Activated B cell treated with CpG ODN at 0.5 μM for 24 hours (primary cell): ENCODE data around the gene LAYN. TPM values are rescaled to one million over a fixed set of nuclear protein-coding genes. Genes with fewer than 3 reads are reported as not detected.

Source experiments
- ATAC-seq: fragments of 200-7000 bp; cut with Tn5 transposase; one replicate; pipeline ENCODE4 v1.10.0; 2021; ENCODE audit warnings: low read depth, mild to moderate bottlenecking, moderate library complexity
- CTCF ChIA-PET: fragments of 350-600 bp; sonication (Branson Sonifier 250); formaldehyde crosslinking; loops from one replicate; lab custom pipeline; 2021; ENCODE audit warnings: antibody characterized with exemption; lab: Charles Lee
- POLR2A ChIA-PET: fragments of 350-600 bp; sonication (Branson Sonifier 250); formaldehyde crosslinking; loops from one replicate; lab custom pipeline; 2021; ENCODE audit warnings: antibody characterized with exemption; lab: Charles Lee
- DNase-seq: peaks from one replicate; pipeline ENCODE4 v3.0.0; 2022
- H3K27ac Mint-ChIP-seq: one replicate; pipeline ENCODE4 v1.8.0; 2020; ENCODE audit warnings: mixed read lengths
- H3K27me3 Mint-ChIP-seq: one replicate; pipeline ENCODE4 v1.8.0; 2021; ENCODE audit warnings: mixed read lengths
- H3K36me3 Mint-ChIP-seq: one replicate; pipeline ENCODE4 v1.8.0; 2021; ENCODE audit warnings: low read depth, mixed read lengths
- H3K4me1 Mint-ChIP-seq: one replicate; pipeline ENCODE4 v1.8.0; 2021; ENCODE audit warnings: mixed read lengths
- H3K4me3 Mint-ChIP-seq: one replicate; pipeline ENCODE4 v1.8.0; 2020; ENCODE audit warnings: mild to moderate bottlenecking, mixed read lengths
- H3K9me3 Mint-ChIP-seq: one replicate; pipeline ENCODE4 v1.8.0; 2020; ENCODE audit warnings: mixed read lengths
- CTCF ChIP-seq: fragments of 200-600 bp; IDR thresholded peaks from one replicate; pipeline ENCODE4 v1.8.0; 2022; ENCODE audit warnings: antibody characterized with exemption, mild to moderate bottlenecking
- intact Hi-C: fragments of 100-400 bp; cut with micrococcal nuclease; formaldehyde crosslinking; loops from one replicate; pipeline ENCODE4 v1.15.1; 2024
- total RNA-seq: library from RNA; stranded (reverse); gene quantifications from 2 replicates; pipeline ENCODE4 v1.2.3, GENCODE V29; 2022

Gene LAYN
- total RNA-seq, 1 donor from 2014 or later: not detected

GRCh38 chr11:111510311-111510710, 30.2 kb upstream of the LAYN start:
- TF ChIP-seq CTCF: no peak
- POLR2A ChIA-PET: no interaction called here
- ATAC-seq (no peak), DNase-seq (no peak)
- CTCF ChIA-PET: interaction anchor here (0.6 kb wide), 1 partner anchor 27 kb away, joined by 3 read pairs; no protein-coding TSS in a partner anchor
- Mint-ChIP-seq H3K4me1 (peaks cover 16% of the 10 kb centered on the region), H3K36me3 (no peaks in the 10 kb centered on the region), H3K9me3 (no peaks in the 10 kb centered on the region), H3K27me3 (peaks cover 37% of the 10 kb centered on the region), H3K4me3 (no peak overlapping the region), H3K27ac (no peak overlapping the region)
- intact Hi-C loops: no loop called here

- ChIA-PET POLR2A (no interaction called here), CTCF (no interaction called here)
- Mint-ChIP-seq H3K4me1 (peaks cover 16% of the 10 kb centered on the region), H3K4me3 (peak within 1 kb of the TSS; percentile 68), H3K36me3 (no peaks in the 10 kb centered on the region), H3K9me3 (no peaks in the 10 kb centered on the region), H3K27ac (no peak within 1 kb of the TSS), H3K27me3 (peaks cover 36% of the 10 kb centered on the region)
- intact Hi-C loops: no loop called here
- peak; percentile 37 for ATAC-seq
- TF ChIP-seq CTCF: no peak
- DNase-seq: no peak
These were observed 28.0 kb upstream of the LAYN start, which contains the start of gene BTG4 for GRCh38 chr11:111512296-111513239. Gene BTG4 (minus strand): TSS chr11:111512386. CDS start chr11:111498776, 13,610 bp downstream.

GRCh38 chr11:111513240-111513605, 27.3 kb upstream of the LAYN start:
- peak overlapping the region; percentile 15 for H3K4me3 Mint-ChIP-seq
- ChIA-PET POLR2A (no interaction called here), CTCF (no interaction called here)
- H3K9me3 Mint-ChIP-seq: no peaks in the 10 kb centered on the region
- ATAC-seq: peak; percentile 21
- H3K27ac Mint-ChIP-seq: no peak overlapping the region
- intact Hi-C loops: no loop called here
- no peaks in the 10 kb centered on the region for H3K36me3 Mint-ChIP-seq
- H3K27me3 Mint-ChIP-seq: peaks cover 35% of the 10 kb centered on the region
- no peak for TF ChIP-seq CTCF
- DNase-seq: no peak
- peaks cover 16% of the 10 kb centered on the region for H3K4me1 Mint-ChIP-seq

GRCh38 chr11:111514216-111515031, 26.1 kb upstream of the LAYN start, which contains the start of gene HOATZ:
Gene HOATZ (plus strand): TSS chr11:111514778. CDS start chr11:111514785, 7 bp downstream.
- CTCF ChIA-PET: no interaction called here
- POLR2A ChIA-PET: no interaction called here
- intact Hi-C loops: no loop called here
- Mint-ChIP-seq H3K9me3 (no peaks in the 10 kb centered on the region), H3K36me3 (no peaks in the 10 kb centered on the region), H3K27me3 (peaks cover 36% of the 10 kb centered on the region), H3K4me3 (peak within 1 kb of the TSS; percentile 56), H3K27ac (no peak within 1 kb of the TSS), H3K4me1 (peaks cover 16% of the 10 kb centered on the region)
- ATAC-seq (no peak), DNase-seq (no peak)
- no peak for TF ChIP-seq CTCF

GRCh38 chr11:111515591-111515990, 24.9 kb upstream of the LAYN start:
- DNase-seq (no peak), ATAC-seq (no peak)
- intact Hi-C loops: no loop called here
- Mint-ChIP-seq H3K27ac (no peak overlapping the region), H3K4me3 (no peak overlapping the region), H3K27me3 (peaks cover 32% of the 10 kb centered on the region), H3K36me3 (no peaks in the 10 kb centered on the region), H3K9me3 (no peaks in the 10 kb centered on the region), H3K4me1 (peaks cover 16% of the 10 kb centered on the region)
- ChIA-PET CTCF (no interaction called here), POLR2A (no interaction called here)
- no peak for TF ChIP-seq CTCF
